ENCODE data around the gene PDE10A.

Gene PDE10A

GRCh38 chr6:165458134-165458533, 204.9 kb downstream of the PDE10A start:
- DNase-seq = no peak

- no peak for DNase-seq
These were observed 206.8 kb downstream of the PDE10A start for GRCh38 chr6:165456286-165456685.

GRCh38 chr6:165455488-165455887, 207.6 kb downstream of the PDE10A start:
- DNase-seq = no peak

- no peak for DNase-seq
These were observed 209.6 kb downstream of the PDE10A start for GRCh38 chr6:165453395-165453794.

DNA sequence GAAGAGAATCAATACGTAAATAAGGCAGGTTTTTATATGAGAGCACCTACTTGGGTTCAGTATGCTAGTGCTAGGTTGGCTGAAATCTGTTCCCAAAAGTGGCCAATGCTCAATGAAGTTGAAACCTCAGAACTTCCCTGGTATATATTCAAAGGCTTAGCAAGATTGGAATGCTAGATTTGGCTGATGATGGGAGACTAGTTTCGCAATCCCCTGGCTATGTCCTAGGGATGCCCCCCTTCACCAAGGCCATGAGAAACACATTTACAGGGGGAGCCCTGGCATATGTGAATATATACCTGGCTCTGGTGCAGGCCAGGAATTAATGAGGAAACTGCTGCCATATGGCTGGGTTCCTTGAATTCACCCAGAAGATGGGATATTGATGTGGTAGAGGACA, 211.2 kb downstream of the PDE10A start:
- no peak for DNase-seq

- no peak for DNase-seq
These were observed 214.8 kb downstream of the PDE10A start for GRCh38 chr6:165448210-165448609.

DNA sequence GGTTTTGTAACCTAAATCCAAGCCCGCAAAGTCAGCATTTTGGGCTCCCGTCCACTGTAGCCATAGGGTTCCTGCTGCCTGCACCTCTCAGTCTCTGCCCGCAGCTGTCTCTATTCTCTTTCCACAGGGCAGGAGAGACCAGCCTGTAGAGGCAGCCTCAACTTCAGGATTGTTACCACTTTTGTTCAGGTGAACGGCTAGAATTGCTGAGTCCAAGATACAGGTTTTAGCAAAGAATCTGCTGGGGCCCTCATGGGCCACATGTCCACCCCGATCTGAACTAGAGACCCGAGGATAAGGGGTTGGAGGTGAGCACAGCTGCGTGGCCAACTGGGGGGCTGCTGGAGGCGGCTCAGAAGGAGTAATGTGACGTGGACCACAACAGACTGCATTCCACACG, 215.9 kb downstream of the PDE10A start:
- no peak for DNase-seq

GRCh38 chr6:165446331-165446730, 216.7 kb downstream of the PDE10A start:
- DNase-seq = no peak

DNA sequence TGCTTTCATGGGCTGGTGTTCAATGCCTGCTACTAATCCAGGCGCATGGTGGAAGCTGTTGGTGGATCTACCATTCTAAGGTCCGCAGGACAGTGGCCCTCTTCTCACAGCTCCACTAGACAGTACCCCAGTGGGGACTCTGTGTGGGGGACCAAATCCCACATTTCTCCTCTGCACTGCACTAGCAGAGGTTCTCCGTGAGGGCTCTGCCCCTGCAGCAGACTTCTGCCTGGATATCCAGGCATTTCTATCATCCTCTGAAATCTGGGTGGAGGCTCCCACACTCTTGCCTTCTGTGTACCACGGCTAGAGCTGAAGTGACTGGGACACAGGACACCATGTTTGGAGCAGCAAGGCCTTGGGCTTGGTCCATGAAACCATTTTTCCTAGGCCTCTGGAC, 219.6 kb downstream of the PDE10A start:
- no peak for DNase-seq

DNA sequence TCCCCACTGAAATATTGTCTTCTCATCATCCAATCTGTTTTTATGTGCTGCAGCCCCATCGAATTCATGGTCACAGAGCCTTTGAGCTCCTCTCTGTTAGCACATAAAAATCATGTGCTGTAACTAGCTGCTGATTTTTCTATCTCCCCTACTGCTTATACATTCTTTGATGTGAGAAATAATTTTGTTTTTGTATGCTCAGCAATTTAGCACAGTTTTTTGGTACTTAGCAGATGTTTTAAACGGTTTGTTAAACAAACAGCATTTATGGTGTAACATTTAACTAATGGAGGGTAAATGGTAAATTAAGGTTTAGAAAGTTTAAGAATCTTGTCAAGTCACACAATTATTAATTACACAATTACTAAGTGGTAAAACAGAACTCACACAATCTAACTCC, 221.9 kb downstream of the PDE10A start:
- no peak for DNase-seq

GRCh38 chr6:165439928-165440554, 223.0 kb downstream of the PDE10A start:
- DNase-seq = peak; percentile 41

- no peak for DNase-seq
These were observed 236.1 kb downstream of the PDE10A start for GRCh38 chr6:165426892-165427291.

DNA sequence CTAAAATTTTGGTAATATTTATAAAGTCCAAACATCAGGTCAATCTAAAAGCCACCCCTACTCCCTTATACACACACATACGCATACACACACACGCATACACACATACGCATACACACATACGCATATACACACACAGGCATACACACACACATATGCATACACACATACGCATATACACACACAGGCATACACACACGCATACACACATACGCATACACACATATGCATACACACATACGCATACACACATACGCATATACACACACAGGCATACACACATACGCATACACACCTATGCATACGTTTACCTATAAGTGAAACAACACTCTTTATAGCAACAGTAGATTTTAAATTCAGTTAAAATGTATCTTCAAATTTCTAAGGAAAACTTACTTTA, 240.8 kb downstream of the PDE10A start:
- DNase-seq = no peak

- DNase-seq = no peak
These were observed 245.7 kb downstream of the PDE10A start for GRCh38 chr6:165417278-165417865.

- no peak for DNase-seq
These were observed 258.3 kb downstream of the PDE10A start for GRCh38 chr6:165404697-165405096.

DNA sequence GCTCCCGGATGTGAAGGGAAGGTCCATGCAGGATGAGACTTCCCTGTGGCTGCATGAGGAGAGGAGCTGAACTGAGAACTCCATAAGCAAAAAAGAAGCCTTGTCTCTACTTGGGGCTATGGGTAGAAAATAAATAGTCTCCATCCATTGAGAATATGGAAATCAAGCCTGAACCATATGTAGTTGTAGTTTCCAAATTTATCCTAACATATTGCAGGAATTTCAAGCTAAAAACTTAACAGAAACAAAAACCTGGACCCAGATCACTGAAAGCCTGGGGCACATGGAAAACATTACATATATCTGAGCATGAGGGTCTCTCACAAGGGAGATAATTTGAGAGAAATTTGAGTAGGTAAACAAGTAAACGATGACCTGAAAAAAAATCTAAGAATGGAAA, 258.7 kb downstream of the PDE10A start:
- DNase-seq = no peak

DNA sequence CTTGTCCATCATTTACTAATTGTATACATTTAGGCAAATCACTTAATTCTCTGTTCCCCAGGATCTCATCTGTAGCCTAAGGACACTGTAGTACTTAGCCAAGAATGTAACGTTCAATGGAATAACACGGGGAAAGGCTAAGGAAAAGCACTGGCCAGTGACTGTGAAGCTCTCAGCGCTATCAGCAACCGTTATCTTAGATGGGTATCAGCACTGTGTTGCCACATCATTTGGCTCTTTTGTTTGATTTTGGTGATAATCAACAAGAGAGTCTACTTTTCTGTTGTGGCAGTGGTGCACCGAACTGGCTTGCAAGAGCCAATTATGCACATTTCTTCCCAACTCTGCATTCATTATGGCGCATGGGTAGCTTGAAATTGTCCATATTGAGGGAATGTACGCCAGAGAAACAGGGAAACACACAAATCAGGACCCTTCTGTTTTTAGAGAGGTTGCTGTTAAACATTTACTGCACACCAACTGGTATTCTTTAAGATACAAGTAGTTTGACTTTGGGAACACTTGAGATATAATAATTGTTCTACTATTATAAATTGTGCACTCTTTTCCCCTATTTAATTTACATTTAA, 259.9 kb downstream of the PDE10A start:
- no peak for DNase-seq

DNA sequence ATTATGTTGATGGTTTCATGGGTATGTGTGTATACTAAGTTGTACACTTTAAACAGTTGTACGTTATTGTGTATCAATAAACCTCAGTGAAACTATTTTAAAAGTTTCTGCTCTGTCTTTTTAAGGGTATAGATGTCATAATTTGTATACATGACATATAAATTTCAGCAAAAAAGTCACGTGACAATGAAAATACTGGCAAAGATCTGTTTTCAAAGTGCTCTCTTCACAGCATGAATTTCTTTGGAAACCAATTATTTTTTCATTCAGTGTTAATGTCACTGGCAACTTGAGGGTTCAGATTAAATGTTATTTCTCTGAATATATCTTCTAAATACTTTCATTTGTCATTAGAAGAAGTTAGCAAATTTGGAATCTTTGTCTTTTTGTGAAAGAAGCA, 261.9 kb downstream of the PDE10A start:
- DNase-seq = no peak

- DNase-seq = no peak
These were observed 272.6 kb downstream of the PDE10A start for GRCh38 chr6:165390475-165390874.

GRCh38 chr6:165389534-165389933, 273.5 kb downstream of the PDE10A start:
- DNase-seq = no peak

GRCh38 chr6:165383323-165383722, 279.7 kb downstream of the PDE10A start:
- no peak for DNase-seq

DNA sequence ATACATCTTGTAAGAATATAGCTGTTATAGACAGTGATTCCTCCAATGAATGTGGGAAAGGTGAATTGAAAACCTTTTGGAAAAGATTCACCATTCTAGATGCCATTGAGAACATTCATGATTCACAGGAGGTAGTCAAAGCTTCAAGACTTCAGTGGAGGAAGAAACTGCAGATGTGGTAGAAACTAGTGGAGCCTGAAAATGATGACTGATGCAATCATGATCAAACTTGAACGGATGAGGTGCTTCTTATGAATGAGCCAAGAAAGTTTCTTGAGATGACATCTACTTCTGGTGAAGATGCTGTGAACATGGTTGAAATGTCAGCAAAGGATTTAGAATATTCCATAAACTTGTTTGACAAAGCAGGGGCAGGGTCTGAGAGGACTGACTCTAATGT, 286.9 kb downstream of the PDE10A start:
- DNase-seq = no peak

- DNase-seq = no peak
These were observed 297.7 kb downstream of the PDE10A start for GRCh38 chr6:165365371-165365770.

- DNase-seq = no peak
These were observed 317.3 kb downstream of the PDE10A start for GRCh38 chr6:165345700-165346099.

GRCh38 chr6:165340532-165340931, 322.5 kb downstream of the PDE10A start:
- DNase-seq = no peak

Measured in fibroblast of upper back skin (primary cell).